22Rv1 (cell line): Measurements from ENCODE around the gene ERO1B.

Source experiments
- ZFX ChIP-seq: fragments of 450-650 bp; IDR thresholded peaks from 2 replicates; pipeline ENCODE4 v1.6.1; 2017; ENCODE audit warnings: antibody characterized with exemption, borderline replicate concordance
- TF ChIP-seq, protein P1 (sequence below): fragments of 450-650 bp; IDR thresholded peaks from 2 replicates; pipeline ENCODE4 v1.5.1; 2017; ENCODE audit warnings: mild to moderate bottlenecking

DNA sequence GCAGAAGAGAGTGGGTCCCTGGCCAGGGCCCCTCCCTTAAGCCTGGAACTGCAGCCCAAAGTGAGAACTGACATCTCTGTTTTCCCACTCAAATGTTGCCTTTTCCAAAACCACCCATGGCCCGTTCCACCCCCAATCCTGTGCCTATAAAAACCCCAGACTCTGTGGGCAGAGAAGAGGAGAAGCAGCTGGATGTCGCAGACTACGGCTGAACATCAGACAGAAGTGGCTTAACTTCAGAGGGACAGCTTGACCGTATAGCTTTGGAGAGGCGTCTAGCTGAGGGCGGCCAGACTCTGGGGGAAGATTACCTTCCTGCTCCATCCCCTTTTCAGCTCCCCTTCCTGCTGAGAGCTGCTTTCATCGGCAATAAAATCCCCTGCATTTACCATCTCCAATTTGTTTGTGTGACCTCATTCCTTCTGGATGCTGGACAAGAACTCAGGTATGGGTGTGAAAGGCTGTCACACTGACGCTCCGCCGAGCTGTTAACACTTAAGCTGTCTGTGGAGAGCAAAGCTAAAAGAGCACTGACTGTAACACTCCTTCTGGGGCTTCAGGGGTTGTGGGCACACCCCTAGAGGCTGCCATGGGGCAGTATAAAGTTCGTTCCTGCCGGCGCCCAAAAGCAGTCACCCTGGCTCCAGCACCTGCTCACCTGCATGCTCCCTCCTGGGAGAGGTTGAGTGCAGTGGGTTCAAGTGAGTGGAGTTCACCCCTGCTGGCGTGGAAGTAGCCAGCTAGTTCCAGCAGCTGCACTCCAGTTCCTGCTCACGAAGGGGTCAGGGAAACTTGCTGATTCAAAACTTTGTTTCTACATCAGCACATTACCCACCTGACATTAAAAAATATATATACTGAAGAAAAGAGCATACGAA is 19.6 kb upstream of the ERO1B start:
- TF ChIP-seq, protein P1, sequence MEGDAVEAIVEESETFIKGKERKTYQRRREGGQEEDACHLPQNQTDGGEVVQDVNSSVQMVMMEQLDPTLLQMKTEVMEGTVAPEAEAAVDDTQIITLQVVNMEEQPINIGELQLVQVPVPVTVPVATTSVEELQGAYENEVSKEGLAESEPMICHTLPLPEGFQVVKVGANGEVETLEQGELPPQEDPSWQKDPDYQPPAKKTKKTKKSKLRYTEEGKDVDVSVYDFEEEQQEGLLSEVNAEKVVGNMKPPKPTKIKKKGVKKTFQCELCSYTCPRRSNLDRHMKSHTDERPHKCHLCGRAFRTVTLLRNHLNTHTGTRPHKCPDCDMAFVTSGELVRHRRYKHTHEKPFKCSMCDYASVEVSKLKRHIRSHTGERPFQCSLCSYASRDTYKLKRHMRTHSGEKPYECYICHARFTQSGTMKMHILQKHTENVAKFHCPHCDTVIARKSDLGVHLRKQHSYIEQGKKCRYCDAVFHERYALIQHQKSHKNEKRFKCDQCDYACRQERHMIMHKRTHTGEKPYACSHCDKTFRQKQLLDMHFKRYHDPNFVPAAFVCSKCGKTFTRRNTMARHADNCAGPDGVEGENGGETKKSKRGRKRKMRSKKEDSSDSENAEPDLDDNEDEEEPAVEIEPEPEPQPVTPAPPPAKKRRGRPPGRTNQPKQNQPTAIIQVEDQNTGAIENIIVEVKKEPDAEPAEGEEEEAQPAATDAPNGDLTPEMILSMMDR: no peak
- no peak for TF ChIP-seq ZFX
